HepG2 (cell line): Measurements from ENCODE around the gene MPZL3. TPM values are rescaled to one million over a fixed set of nuclear protein-coding genes. Genes with fewer than 3 reads are reported as not detected.
A peak's percentile ranks its signal among the peaks of the same experiment; 100 is the strongest.

Experiments
- BRCA1 ChIP-seq: sonication (generic); formaldehyde crosslinking; IDR thresholded peaks from 2 replicates; pipeline ENCODE4 v1.4.0; 2020; ENCODE audit warnings: missing genetic modification reagents
- CBX1 ChIP-seq: IDR thresholded peaks from one replicate; pipeline ENCODE4 v1.6.1; 2016; ENCODE audit warnings: antibody characterized with exemption, low read depth
- FOXM1 ChIP-seq: sonication (generic); formaldehyde crosslinking; IDR thresholded peaks from 2 replicates; pipeline ENCODE4 v1.5.0; 2020; ENCODE audit warnings: missing genetic modification reagents
- MEIS1 ChIP-seq: sonication (generic); formaldehyde crosslinking; IDR thresholded peaks from 2 replicates; pipeline ENCODE4 v1.9.0; 2021; ENCODE audit warnings: mild to moderate bottlenecking, missing genetic modification reagents, moderate library complexity, borderline replicate concordance
- POLR2AphosphoS5 ChIP-seq: IDR thresholded peaks from 2 replicates; pipeline ENCODE4 v1.6.1; 2012; ENCODE audit warnings: low read depth, low read length
- ZFP90 ChIP-seq: sonication (generic); formaldehyde crosslinking; IDR thresholded peaks from 2 replicates; pipeline ENCODE4 v1.8.0; 2022; ENCODE audit warnings: missing genetic modification reagents, mild to moderate bottlenecking, inconsistent platforms, borderline replicate concordance
- ZNF253 ChIP-seq: sonication (generic); formaldehyde crosslinking; IDR thresholded peaks from 2 replicates; pipeline ENCODE4 v1.8.0; 2022; ENCODE audit warnings: mild to moderate bottlenecking, missing genetic modification reagents, borderline replicate concordance
- ZNF484 ChIP-seq: sonication (generic); formaldehyde crosslinking; IDR thresholded peaks from 2 replicates; pipeline ENCODE4 v1.5.1; 2020; ENCODE audit warnings: mild to moderate bottlenecking, low read depth, missing genetic modification reagents, borderline replicate concordance
- polyA plus RNA-seq, 8 experiments: library from polyadenylated mRNA; depleted of rRNA in 3 of 8; stranded (reverse) in 7 of 8; unstranded in 1 of 8; fragments of >200 nt; fragmentation: Illumina TruSeq in 4 of 8; extraction: Trizol in 4 of 8; gene quantifications; 2 replicates each; pipeline versions ENCODE4 v1.2.1 to v1.2.3, GENCODE V29; 2011 to 2016; ENCODE audit warnings: low read depth in 4 of 8, missing spikeins in 1 of 8, mixed read lengths in 1 of 8; ENCODE audit not compliant: insufficient read depth in 1 of 8
- total RNA-seq, 5 experiments: library from RNA; depleted of rRNA; stranded (reverse); fragments of >200 nt; fragmentation: Illumina TruSeq; extraction: Trizol; gene quantifications; 2 replicates each; pipeline ENCODE4 v1.2.3, GENCODE V29; 2016; ENCODE audit warnings: low read depth in 1 of 5
- TF ChIP-seq, protein P1 (sequence below): IDR thresholded peaks from 2 replicates; pipeline ENCODE4 v1.6.1; 2016; ENCODE audit warnings: low read depth, missing genetic modification reagents, missing compliant biosample characterization
- TF ChIP-seq, protein P2 (sequence below): sonication (generic); formaldehyde crosslinking; IDR thresholded peaks from 2 replicates; pipeline ENCODE4 v1.4.0; 2020; ENCODE audit warnings: low read depth, missing genetic modification reagents
- TF ChIP-seq, protein P3 (sequence below): sonication (generic); formaldehyde crosslinking; IDR thresholded peaks from 2 replicates; pipeline ENCODE4 v1.8.1; 2023; ENCODE audit warnings: missing genetic modification reagents, mild to moderate bottlenecking, borderline replicate concordance
- TF ChIP-seq, protein P4 (sequence below): sonication (generic); formaldehyde crosslinking; conservative IDR thresholded peaks from 2 replicates; pipeline ENCODE4 v1.4.0; 2020; ENCODE audit warnings: mild to moderate bottlenecking, missing genetic modification reagents, moderate library complexity

MPZL3 gene
- total and polyA plus RNA-seq, 2 of the 13 experiments (the other 11 are each of a cell fraction or from before 2014, with no cell fraction given), result 5.3 to 9.3 TPM

DNA sequence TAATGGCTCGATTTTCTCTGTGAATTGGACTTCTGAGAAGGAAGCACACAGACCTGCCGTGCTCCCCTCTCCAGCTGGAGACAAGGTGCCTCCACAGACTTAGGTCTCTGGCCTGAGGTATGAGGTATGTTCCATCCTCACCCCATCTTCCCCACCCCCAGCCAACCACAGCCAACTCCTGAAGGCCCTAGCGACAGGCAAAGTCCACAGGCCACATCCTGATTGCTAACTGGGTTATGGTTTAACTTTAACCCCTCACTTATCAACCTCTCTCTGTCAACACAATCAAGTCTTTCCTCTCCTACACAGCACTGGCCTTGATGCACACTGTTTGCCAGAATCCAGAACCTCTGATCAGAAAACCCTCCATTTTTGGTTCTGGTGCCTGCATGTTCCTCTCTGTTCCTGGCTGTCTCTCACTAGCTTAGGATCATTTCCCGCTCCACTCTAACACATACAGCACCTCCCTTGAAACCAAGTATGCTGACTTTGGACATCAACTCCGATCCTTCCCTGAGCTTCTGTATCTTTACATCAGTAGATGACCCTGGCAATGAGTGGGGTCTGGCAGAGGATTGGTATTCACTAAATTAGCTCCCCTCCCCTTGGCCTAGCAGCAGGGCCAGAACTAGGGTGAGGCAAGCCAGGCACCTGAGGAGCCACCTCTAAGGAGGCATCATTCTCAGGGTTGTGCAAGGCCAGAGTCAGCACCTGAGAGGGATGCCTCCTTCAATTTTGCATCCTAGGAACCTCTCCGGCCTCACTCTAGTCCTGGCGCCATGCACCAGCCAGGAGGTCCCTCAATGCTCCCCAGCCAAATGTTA is 49.4 kb downstream of the MPZL3 start (continued):
- TF ChIP-seq, protein P1, sequence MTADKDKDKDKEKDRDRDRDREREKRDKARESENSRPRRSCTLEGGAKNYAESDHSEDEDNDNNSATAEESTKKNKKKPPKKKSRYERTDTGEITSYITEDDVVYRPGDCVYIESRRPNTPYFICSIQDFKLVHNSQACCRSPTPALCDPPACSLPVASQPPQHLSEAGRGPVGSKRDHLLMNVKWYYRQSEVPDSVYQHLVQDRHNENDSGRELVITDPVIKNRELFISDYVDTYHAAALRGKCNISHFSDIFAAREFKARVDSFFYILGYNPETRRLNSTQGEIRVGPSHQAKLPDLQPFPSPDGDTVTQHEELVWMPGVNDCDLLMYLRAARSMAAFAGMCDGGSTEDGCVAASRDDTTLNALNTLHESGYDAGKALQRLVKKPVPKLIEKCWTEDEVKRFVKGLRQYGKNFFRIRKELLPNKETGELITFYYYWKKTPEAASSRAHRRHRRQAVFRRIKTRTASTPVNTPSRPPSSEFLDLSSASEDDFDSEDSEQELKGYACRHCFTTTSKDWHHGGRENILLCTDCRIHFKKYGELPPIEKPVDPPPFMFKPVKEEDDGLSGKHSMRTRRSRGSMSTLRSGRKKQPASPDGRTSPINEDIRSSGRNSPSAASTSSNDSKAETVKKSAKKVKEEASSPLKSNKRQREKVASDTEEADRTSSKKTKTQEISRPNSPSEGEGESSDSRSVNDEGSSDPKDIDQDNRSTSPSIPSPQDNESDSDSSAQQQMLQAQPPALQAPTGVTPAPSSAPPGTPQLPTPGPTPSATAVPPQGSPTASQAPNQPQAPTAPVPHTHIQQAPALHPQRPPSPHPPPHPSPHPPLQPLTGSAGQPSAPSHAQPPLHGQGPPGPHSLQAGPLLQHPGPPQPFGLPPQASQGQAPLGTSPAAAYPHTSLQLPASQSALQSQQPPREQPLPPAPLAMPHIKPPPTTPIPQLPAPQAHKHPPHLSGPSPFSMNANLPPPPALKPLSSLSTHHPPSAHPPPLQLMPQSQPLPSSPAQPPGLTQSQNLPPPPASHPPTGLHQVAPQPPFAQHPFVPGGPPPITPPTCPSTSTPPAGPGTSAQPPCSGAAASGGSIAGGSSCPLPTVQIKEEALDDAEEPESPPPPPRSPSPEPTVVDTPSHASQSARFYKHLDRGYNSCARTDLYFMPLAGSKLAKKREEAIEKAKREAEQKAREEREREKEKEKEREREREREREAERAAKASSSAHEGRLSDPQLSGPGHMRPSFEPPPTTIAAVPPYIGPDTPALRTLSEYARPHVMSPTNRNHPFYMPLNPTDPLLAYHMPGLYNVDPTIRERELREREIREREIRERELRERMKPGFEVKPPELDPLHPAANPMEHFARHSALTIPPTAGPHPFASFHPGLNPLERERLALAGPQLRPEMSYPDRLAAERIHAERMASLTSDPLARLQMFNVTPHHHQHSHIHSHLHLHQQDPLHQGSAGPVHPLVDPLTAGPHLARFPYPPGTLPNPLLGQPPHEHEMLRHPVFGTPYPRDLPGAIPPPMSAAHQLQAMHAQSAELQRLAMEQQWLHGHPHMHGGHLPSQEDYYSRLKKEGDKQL (CRISPR knock-in tag), result peak; percentile 49; the same call in 1 of the 2 replicates
- TF ChIP-seq BRCA1 (CRISPR knock-in tag) (no peak), MEIS1 (CRISPR knock-in tag) (peak; percentile 63), CBX1 (peak; percentile 47), ZFP90 (0 out of 2 replicates have a peak, but pooled peaks have one; percentile 66), ZNF253 (CRISPR knock-in tag) (peak; percentile 23; the same call in 1 of the 2 replicates), POLR2AphosphoS5 (peak; percentile 60; the same call in 1 of the 2 replicates), FOXM1 (CRISPR knock-in tag) (no peak), ZNF484 (CRISPR knock-in tag) (no peak)
- TF ChIP-seq, protein P2, sequence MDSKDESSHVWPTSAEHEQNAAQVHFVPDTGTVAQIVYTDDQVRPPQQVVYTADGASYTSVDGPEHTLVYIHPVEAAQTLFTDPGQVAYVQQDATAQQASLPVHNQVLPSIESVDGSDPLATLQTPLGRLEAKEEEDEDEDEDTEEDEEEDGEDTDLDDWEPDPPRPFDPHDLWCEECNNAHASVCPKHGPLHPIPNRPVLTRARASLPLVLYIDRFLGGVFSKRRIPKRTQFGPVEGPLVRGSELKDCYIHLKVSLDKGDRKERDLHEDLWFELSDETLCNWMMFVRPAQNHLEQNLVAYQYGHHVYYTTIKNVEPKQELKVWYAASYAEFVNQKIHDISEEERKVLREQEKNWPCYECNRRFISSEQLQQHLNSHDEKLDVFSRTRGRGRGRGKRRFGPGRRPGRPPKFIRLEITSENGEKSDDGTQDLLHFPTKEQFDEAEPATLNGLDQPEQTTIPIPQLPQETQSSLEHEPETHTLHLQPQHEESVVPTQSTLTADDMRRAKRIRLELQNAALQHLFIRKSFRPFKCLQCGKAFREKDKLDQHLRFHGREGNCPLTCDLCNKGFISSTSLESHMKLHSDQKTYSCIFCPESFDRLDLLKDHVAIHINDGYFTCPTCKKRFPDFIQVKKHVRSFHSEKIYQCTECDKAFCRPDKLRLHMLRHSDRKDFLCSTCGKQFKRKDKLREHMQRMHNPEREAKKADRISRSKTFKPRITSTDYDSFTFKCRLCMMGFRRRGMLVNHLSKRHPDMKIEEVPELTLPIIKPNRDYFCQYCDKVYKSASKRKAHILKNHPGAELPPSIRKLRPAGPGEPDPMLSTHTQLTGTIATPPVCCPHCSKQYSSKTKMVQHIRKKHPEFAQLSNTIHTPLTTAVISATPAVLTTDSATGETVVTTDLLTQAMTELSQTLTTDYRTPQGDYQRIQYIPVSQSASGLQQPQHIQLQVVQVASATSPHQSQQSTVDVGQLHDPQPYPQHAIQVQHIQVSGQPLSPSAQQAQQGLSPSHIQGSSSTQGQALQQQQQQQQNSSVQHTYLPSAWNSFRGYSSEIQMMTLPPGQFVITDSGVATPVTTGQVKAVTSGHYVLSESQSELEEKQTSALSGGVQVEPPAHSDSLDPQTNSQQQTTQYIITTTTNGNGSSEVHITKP, result 0 out of 2 replicates have a peak, but pooled peaks have one; percentile 55
- TF ChIP-seq, protein P3, sequence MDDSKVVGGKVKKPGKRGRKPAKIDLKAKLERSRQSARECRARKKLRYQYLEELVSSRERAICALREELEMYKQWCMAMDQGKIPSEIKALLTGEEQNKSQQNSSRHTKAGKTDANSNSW (CRISPR knock-in tag), result no peak
- TF ChIP-seq, protein P4, sequence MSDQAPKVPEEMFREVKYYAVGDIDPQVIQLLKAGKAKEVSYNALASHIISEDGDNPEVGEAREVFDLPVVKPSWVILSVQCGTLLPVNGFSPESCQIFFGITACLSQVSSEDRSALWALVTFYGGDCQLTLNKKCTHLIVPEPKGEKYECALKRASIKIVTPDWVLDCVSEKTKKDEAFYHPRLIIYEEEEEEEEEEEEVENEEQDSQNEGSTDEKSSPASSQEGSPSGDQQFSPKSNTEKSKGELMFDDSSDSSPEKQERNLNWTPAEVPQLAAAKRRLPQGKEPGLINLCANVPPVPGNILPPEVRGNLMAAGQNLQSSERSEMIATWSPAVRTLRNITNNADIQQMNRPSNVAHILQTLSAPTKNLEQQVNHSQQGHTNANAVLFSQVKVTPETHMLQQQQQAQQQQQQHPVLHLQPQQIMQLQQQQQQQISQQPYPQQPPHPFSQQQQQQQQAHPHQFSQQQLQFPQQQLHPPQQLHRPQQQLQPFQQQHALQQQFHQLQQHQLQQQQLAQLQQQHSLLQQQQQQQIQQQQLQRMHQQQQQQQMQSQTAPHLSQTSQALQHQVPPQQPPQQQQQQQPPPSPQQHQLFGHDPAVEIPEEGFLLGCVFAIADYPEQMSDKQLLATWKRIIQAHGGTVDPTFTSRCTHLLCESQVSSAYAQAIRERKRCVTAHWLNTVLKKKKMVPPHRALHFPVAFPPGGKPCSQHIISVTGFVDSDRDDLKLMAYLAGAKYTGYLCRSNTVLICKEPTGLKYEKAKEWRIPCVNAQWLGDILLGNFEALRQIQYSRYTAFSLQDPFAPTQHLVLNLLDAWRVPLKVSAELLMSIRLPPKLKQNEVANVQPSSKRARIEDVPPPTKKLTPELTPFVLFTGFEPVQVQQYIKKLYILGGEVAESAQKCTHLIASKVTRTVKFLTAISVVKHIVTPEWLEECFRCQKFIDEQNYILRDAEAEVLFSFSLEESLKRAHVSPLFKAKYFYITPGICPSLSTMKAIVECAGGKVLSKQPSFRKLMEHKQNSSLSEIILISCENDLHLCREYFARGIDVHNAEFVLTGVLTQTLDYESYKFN (CRISPR knock-in tag), result peak; percentile 99
